ENCODE results near the gene LRRC25. TPM values are rescaled to one million over a fixed set of nuclear protein-coding genes. Genes with fewer than 3 reads are reported as not detected.
A peak's percentile ranks its signal among the peaks of the same experiment; 100 is the strongest.
"Not testable (repeated sequence)": the region's sequence is repeated elsewhere in the genome, so short reads cannot be mapped to it uniquely, and the experiment has no call there.

The LRRC25 gene
- total RNA-seq, 1 donor from 2014 or later: 3.9 TPM

GRCh38 chr19:18363787-18364186, 33.6 kb downstream of the LRRC25 start:
- peaks cover 14% of the 10 kb centered on the region for H3K4me1 ChIP-seq
- no peaks in the 10 kb centered on the region for H3K9me3 ChIP-seq
- H3K27me3 ChIP-seq: no peaks in the 10 kb centered on the region
- no peak for DNase-seq (ENCODE audit: extremely low spot score in 2 of 2)
- intact Hi-C loops (cut with DNase I): no loop called here
- H3K36me3 ChIP-seq: peaks cover 0 to 13% of the 10 kb centered on the region in 2 donors
- TF ChIP-seq POLR2AphosphoS5 (IDR thresholded peaks at IDR 0.05; ENCODE audit: insufficient read depth in 1 of 2, low read depth in 1 of 2) (no peak), CTCF (IDR thresholded peaks at IDR 0.05) (no peak), POLR2A (IDR thresholded peaks at IDR 0.05) (no peak)
- peak overlapping the region; percentile 75 for H3K27ac ChIP-seq
- no peak overlapping the region for H3K4me3 ChIP-seq

- no peak overlapping the region for H3K4me3 ChIP-seq
- peaks cover 0 to 16% of the 10 kb centered on the region in 2 donors for H3K36me3 ChIP-seq
- TF ChIP-seq POLR2AphosphoS5 (IDR thresholded peaks at IDR 0.05; ENCODE audit: insufficient read depth in 1 of 2, low read depth in 1 of 2): no peak
- no peak for TF ChIP-seq CTCF (IDR thresholded peaks at IDR 0.05)
- no peak for TF ChIP-seq POLR2A (IDR thresholded peaks at IDR 0.05)
- no peaks in the 10 kb centered on the region for H3K27me3 ChIP-seq
- H3K4me1 ChIP-seq: peaks cover 14% of the 10 kb centered on the region
- H3K27ac ChIP-seq: no peak overlapping the region
- DNase-seq (ENCODE audit: extremely low spot score in 2 of 2): no peak
- no peaks in the 10 kb centered on the region for H3K9me3 ChIP-seq
- intact Hi-C loops (cut with DNase I): no loop called here
These were observed 34.4 kb downstream of the LRRC25 start for GRCh38 chr19:18362934-18363542.

GRCh38 chr19:18361646-18362045, 35.8 kb downstream of the LRRC25 start:
- Histone ChIP-seq H3K9me3 (no peaks in the 10 kb centered on the region), H3K27ac (no peak overlapping the region), H3K4me3 (no peak overlapping the region), H3K4me1 (peaks cover 14% of the 10 kb centered on the region), H3K36me3 (peaks cover 0 to 30% of the 10 kb centered on the region in 2 donors), H3K27me3 (no peaks in the 10 kb centered on the region)
- no peak for TF ChIP-seq POLR2AphosphoS5 (IDR thresholded peaks at IDR 0.05; ENCODE audit: insufficient read depth in 1 of 2, low read depth in 1 of 2)
- intact Hi-C loops (cut with DNase I): no loop called here
- no peak for DNase-seq (ENCODE audit: extremely low spot score in 2 of 2)

GRCh38 chr19:18357041-18357440, 40.4 kb downstream of the LRRC25 start:
- Histone ChIP-seq H3K36me3 (peaks cover 0 to 39% of the 10 kb centered on the region in 2 donors), H3K4me1 (no peaks in the 10 kb centered on the region), H3K9me3 (no peaks in the 10 kb centered on the region), H3K27ac (no peak overlapping the region), H3K4me3 (no peak overlapping the region), H3K27me3 (no peaks in the 10 kb centered on the region)
- TF ChIP-seq POLR2AphosphoS5 (IDR thresholded peaks at IDR 0.05; ENCODE audit: insufficient read depth in 1 of 2, low read depth in 1 of 2): no peak
- no peak for TF ChIP-seq CTCF (IDR thresholded peaks at IDR 0.05)
- TF ChIP-seq POLR2A (IDR thresholded peaks at IDR 0.05): no peak
- no peak for DNase-seq (ENCODE audit: extremely low spot score in 2 of 2)
- intact Hi-C loops (cut with DNase I): no loop called here

- H3K9me3 ChIP-seq; DNase-seq (ENCODE audit: extremely low spot score in 2 of 2); intact Hi-C loops (cut with DNase I); H3K4me1 ChIP-seq; H3K27me3 ChIP-seq; H3K27ac ChIP-seq; H3K4me3 ChIP-seq: not testable (repeated sequence)
- peaks cover 0 to 32% of the 10 kb centered on the region in 2 donors for H3K36me3 ChIP-seq
These were observed 42.7 kb downstream of the LRRC25 start for GRCh38 chr19:18354743-18355142.

GRCh38 chr19:18353378-18354005, 43.9 kb downstream of the LRRC25 start:
- no peak for DNase-seq (ENCODE audit: extremely low spot score in 2 of 2)
- Histone ChIP-seq H3K27ac (no peak overlapping the region), H3K36me3 (peaks cover 0 to 31% of the 10 kb centered on the region in 2 donors), H3K9me3 (no peaks in the 10 kb centered on the region), H3K4me1 (no peaks in the 10 kb centered on the region), H3K27me3 (no peaks in the 10 kb centered on the region), H3K4me3 (no peak overlapping the region)
- intact Hi-C loops (cut with DNase I): no loop called here
- TF ChIP-seq POLR2A (IDR thresholded peaks at IDR 0.05): no peak
- TF ChIP-seq CTCF (IDR thresholded peaks at IDR 0.05): no peak
- no peak for TF ChIP-seq POLR2AphosphoS5 (IDR thresholded peaks at IDR 0.05; ENCODE audit: insufficient read depth in 1 of 2, low read depth in 1 of 2)
